ENCODE measurements around the gene HMGCR.

Gene HMGCR

DNA sequence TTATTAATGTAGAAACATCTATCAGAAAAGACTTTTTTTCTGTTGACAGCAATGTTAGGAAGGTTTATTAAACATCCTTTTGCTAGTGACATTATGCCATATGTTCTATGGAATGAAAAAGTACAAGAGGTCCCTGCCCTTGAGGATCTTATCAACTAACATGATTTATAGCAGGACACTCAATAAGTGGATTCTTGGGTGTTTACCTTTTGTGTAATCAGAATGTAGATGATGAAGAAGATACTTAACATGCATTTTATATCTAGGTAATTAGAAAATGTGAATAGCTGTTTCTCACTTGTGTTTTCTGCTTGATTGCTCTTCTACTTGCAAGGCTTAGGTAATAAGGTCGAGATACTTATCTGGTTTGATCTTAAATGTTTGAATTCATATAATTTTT, 4.9 kb downstream of the HMGCR start:
- DNase-seq: no peak

DNA sequence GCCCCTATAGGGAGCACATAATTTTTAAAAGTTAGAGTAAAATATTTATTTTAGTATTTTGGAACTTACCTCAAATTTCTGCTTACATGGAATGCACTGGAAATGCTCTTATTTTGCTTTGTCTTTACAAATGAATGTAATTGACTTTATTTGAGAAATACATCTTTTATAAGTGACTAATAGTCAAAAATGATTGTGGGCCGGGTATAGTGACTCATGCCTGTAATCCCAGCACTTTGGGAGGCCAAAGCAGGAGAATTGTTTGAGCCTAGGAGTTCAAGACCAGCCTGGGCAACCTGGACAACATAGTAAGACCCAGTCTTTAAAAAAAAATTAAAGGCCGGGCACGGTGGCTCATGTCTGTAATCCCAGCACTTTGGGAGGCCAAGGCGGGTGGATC, 5.8 kb downstream of the HMGCR start:
- no peak for DNase-seq

DNA sequence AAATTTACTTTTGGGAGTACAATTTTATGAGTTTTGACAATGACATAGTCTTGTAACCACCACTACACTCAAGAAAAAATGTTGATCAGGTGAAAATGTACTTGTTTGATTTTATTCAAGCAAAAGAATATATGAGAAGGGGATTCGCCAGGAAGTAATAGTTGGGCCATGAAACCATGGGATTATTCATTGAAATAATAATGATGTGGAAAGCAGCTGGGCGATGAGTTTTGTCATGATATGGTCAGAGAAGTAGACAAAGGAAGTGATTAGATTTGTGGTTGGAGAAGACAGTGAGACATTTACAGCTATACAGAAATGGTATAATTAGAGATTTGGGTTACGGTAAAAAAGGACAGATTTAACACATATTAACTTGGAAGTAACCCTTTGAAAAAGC, 11.2 kb downstream of the HMGCR start:
- DNase-seq: no peak

DNA sequence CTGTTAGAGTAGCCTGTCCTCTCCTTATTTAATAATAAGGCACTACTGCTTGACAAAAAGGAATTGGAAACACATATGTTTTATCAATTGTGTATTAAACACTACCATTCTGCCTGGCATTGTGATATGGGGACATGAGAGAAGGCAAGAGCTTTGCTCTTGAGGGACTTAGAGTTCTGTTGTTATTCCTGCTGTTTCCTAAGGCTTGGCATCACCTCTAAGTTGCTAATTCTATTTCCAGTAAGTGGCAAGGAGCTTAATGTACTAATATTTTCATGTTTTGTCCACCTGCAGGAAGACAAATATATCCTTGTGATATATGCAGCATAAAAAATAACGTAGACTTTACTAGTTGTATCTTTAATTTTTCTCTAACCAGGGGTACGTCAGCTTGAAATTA, 12.6 kb downstream of the HMGCR start:
- DNase-seq: no peak

DNA sequence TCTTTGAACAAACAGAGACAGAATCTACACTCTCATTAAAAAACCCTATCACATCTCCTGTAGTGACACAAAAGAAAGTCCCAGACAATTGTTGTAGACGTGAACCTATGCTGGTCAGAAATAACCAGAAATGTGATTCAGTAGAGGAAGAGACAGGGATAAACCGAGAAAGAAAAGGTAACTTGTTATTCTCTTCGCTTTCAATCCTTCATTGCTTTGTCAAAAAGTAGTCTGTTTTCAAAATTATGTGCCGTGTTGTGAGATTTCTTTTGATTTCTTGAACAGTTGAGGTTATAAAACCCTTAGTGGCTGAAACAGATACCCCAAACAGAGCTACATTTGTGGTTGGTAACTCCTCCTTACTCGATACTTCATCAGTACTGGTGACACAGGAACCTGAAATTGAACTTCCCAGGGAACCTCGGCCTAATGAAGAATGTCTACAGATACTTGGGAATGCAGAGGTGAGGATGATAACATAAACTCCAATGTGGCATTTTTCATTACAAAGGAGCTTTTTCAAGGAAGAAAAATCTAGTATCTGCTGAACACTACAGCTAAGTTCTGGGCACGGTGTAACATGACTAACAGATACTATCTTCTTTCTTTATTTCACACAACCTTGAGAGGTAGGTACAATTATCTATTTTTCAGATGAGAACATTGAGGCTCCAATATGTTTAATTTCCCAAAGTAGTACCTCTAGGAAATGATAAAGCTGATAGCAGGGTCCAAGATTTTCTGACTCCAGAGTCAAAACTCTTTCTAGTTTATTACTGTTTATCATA, 14.3 kb downstream of the HMGCR start:
- DNase-seq: no peak

DNA sequence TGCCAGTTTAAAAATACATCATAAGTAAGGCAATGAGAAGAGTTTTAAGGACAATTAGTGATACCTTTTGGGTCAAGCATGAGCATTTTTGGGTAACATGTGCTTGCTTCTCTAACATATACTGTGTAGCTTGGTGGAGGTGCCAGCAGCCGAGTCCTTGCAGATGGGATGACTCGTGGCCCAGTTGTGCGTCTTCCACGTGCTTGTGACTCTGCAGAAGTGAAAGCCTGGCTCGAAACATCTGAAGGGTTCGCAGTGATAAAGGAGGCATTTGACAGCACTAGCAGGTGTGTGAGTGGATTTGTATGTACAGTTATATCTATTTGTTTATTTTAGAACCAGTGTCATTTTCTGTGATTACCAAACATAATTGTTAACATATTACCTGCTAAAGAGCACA, 18.2 kb downstream of the HMGCR start:
- no peak for DNase-seq

DNA sequence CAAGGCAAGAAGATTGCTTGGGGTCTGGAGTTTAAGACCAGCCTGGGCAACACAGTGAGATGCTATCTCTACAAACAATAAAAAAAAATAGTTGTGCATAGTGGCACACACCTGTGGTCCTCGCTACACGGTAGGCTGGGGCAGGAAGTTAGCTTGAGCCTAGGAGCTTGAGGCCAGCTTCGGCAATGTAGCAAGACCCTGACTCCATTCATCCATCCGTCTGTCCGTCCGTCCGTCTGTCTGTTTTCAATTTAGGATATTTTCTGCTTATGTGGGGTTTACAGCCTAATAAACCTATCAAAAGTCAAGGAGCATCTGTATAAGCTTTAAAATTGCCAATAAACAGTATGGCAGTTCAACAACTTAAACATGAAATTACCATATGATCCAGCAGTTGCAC, 19.7 kb downstream of the HMGCR start:
- no peak for DNase-seq

DNA sequence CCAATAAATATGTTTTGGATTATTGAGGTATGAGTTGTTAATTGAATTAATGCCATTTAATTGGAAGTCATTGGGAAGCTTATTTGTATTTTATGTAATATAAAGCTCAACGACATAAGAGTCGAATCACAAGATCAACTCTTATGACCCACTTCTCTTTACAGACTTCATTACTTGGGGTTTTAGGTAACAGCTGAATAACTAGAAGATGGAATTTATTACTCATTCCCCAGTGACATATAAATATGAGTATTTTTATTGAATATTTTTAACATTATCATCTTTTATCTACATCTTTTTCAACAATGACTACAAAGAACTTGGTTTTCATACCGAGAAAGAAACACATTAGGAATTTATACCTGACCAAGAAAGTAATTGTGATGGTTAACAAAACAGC, 21.1 kb downstream of the HMGCR start:
- DNase-seq: no peak

DNA sequence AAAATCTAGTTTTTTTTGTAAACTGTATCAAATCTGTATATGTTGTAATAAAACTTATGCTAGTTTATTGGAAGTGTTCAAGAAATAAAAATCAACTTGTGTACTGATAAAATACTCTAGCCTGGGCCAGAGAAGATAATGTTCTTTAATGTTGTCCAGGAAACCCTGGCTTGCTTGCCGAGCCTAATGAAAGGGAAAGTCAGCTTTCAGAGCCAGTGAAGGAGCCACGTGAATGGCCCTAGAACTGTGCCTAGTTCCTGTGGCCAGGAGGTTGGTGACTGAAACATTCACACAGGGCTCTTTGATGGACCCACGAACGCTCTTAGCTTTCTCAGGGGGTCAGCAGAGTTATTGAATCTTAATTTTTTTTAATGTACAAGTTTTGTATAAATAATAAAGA, 24.3 kb downstream of the HMGCR start:
- no peak for DNase-seq

DNA sequence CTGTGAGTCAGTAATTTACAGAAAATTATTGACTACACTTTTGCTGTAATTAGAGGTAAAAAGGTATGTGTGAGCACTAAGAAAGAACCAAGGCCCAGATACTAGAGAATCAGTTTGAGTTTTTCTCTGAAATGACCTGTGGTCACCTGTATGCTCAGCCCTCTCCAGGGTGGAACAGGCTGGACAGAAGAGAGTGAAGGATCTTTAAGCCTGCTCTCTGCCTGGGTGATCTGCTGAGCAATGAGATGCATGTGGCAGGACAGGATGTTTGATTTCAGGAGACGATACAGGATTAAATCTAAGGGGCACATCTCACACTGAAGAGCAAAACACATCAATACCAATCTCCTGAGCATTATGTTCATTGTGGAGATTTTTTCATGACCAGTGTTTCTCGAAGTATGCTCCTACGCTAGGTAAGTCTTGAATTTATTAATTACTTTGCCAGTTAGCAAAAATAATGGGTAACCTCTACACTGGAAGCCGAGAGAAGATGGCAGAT, 25.5 kb downstream of the HMGCR start:
- DNase-seq: no peak

DNA sequence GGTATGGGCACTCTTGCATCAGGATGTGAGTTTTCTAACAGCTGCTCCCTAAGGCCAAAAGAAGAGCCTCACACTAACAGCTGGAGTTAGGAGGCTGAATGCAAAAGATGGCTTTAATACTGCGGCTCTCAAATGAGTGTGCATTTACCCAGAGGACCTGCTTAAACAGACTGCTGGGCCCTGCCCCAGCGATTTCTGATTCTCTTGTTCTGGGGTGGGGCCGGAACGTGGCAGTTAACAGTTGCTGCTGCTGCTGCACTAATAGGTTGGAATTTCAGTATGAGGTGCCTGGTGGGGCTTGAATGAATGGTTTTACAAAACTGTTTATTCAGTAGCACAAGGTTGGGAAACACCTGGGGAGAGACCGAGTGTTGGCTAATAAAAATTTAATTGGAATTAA, 26.1 kb downstream of the HMGCR start:
- DNase-seq: no peak

DNA sequence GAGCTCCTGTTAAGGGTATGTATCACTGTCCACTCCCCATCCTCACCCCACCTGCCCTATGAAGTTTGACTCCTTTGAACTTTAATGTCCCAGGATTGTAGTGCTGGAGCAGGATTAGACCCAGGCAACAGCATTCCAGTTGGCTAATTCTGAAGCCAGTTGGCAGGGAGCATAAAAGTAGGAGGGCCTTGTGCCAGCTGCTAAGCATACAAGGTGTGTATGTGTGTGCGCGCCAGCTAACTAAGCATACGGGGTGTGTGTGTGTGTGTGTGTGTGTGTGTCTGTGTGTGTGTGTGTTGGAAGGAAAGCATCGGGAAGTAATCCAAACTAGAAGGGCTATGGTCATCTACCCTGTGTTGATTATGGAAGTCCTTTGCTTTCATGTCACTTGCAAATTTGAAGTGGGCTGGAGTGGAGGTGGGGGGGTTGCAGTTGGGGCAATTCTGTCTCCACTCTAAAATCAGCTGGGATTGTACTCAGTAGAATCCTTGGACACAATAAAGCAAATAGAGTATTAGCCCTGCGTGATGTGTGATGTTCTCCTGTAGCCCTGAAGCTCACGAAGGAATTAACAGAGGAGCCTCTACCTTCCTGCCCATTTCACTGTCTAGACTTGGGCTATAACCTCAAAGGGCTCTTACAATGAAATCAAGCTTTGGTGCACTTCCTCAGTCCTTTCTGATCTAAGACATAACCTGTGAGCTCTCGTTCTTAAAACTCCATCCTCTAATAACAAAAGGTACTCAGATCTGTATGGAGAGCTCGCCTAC, 26.9 kb downstream of the HMGCR start:
- DNase-seq: no peak

DNA sequence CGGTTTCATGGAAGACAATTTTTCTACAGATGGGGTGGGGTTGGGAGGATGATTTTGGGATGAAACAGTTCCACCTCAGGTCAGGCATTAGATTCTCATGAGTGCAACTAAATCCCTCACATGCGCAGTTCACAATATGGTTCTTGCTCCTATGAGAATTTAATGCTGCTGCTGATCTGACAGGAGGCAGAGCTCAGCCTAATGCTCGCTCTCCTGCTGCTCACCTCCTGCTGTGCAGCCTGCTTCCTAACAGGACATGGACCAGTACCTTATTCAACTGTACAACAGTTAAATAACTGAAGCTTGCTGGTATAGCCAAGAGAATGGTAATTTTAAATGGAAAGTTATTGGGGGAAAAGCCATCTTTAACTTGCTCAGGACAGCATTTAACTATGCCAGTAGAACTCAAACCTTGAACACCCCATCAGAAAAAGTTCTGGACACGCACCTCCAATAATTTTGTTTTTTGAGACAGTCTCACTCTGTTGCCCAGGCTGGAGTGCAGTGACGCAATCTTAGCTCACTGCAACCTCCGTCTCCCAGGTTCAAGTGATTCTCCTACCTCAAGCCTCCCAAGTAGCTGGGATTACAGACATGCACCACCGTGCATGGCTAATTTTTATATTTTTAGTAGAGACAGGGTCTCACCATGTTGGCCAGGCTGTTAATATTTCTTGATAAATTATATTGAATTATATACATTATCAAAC, 27.7 kb downstream of the HMGCR start:
- DNase-seq: no peak

DNA sequence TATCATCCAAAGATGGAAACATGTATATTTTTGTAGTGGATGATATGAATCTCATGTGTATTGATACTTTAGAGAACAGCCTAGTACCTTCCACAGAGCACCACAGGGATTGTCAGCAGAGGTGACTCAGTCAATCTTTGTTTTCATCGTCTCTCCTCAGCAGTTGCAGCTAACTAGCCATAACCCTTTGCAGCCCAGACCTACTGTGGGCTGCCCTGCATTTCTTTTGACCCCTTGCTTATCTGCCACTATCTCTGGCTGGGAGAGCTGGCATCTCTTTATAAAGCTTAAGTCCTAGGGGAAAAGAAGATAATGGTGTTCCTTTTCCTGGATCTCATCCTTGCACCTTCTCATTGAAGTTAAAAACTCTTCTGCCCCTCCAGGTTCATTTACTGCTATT, 28.7 kb downstream of the HMGCR start:
- no peak for DNase-seq

DNA sequence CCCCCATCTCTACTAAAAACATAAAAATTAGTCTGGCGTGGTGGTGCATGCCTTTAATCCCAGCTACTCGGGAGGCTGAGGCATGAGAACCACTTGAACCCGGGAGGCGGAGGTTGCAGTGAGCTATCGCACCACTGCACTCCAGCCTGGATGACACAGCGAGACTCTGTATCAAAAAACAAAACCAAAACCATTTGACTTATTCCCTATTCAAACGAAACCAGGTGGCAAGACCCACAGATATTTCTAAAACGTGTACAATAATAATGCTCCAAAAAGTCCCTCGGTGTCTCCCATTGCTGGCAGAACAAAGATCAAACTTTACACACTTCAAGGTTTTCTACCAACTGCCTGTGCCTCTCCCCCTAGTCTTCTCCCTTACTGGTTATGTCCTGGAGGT, 29.8 kb downstream of the HMGCR start:
- no peak for DNase-seq

DNA sequence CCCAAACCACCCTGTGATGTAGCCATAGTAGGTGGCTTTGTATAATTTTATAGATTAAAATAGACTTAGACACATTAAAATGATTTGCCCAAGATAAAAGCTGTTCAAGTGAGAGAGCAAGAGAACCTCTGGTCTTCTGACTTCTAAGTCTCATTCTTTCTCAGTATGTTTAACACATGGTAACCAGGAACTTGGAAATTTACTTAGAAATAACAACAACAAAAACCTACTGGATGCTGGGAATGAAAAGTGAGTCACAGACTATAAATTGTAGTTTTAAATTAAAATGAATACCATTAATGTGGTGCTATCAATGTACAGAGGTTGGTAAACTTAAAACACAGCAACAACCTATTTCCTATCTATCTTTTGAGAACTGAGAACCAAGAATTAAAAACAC, 30.4 kb downstream of the HMGCR start:
- no peak for DNase-seq

DNA sequence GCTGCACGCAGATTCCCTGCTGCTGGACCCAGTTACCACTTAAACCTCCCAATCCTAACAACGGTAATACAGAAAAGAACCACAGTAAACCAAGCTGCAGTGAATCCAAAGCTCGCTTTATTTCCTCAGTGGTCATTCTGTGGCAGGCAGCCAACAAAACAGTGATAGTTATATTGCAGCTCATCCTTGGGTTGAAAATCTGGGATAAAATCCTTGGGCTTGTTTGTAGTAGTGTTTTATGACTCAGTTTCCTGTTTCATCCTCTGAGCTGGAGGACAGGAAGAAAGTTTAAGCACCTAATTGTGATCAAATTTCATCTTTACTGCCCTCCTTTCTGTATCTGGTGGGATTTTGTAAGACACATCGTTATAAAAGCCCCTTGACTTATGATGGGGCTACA, 31.4 kb downstream of the HMGCR start:
- DNase-seq: no peak

DNA sequence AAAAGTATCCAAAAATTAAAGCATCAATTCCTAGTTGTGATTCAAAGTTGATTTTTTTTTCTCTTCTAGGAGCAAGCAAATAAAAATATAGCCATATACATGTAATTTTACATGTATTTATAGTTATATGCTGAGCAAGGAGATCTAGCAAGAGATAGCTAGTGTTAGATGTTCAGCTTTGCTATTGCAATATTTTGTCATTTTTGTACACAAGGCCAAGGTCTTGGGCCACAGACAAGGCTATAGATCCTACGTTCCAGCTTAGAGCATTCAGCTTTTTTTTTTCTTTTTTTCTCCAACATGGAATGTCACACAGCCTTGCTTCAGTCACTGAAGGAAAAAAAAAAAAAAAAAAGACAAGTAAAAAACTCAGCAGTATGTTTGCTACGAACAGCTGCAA, 36.8 kb downstream of the HMGCR start:
- no peak for DNase-seq

DNA sequence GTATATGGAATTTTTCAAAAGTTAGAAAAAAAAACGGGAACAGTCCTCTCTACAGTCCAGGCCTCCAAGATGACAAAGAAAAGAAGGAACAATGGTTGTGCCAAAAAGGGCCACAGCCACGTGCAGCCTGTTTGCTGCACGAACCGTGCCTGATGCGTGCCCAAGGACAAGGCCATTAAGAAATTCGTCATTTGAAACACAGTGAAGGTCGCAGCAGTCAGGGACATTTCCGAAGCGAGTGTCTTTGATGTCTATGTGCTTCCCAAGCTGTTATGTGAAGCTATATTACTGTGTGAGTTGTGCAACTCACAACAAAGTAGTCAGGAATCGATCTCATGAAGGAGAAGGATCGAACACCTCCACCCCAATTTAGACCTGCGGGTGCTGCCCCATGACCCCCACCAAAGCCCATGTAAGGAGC, 37.4 kb downstream of the HMGCR start:
- DNase-seq: no peak

DNA sequence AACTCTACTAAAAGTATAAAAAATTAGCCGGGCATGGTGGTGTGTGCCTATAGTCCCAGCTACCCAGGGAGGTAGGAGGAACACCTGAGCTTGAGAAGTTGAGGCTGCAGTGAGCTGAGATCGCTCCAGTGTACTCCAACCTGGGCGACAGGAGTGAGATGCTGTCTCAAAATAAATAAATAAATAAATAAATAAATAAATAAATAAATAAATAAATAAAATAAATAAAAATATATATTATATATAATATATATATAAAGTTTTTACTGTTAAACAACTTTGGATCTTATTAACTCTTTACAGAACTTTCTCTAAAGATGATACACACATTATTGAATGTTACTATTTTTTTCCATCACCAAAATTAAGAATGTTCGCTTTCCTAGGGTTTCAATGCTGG, 38.4 kb downstream of the HMGCR start:
- DNase-seq: no peak

DNA sequence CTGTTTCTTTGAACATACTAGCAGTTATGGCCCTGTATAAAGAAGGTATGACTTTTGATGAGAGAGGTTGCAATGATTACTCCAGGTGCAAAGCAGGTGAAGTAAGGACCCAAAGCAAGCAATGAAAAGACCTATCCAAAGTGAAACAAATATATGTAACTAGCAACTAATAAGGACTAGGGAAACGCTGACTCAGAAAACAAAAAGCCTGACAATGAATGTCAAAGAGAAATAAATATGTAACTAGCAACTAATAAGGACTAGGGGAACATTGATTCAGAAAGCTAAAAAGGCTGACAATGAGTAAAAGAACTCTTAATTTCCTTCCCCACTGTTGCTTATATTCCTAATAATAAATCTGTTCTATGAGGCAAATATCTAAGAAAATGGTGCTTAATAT, 43.1 kb downstream of the HMGCR start:
- DNase-seq: no peak

DNA sequence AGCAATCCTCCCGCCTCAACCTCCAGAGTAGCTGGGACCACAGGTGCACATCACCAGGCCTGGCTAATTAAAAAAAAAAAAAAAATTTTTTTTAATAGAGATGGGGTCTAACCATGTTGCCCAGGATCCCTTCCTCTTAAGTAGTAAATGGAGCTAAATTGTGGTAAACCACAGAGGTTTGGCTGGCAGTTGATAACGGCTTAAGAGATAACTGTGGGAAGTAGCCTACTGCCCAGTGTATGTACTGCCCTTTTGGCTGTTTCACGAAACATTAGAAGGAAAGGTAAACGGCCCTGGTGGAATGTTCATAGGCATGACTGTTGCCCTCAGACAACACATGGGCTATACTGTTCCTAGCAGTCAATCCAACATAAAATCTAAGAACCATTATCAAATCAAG, 44.4 kb downstream of the HMGCR start:
- DNase-seq: no peak

DNA sequence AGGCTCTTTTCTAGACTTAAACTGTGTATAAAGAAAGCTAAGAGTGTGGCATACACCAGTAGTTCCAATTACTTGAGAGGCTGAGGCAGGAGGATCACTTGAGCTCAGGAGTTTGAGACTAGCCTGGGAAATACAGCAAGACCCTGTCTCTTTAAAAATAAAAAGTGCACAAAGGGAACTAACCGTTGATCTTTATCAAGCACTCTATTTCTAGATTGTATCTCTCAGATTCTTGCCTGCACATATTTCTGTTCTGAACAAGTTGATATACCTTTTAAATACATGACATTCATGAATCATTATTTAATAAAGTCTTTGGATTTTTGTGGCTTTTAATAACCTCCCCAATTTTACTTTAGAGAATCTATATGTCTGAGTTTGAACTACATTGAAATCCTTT, 47.2 kb downstream of the HMGCR start:
- DNase-seq: no peak

DNA sequence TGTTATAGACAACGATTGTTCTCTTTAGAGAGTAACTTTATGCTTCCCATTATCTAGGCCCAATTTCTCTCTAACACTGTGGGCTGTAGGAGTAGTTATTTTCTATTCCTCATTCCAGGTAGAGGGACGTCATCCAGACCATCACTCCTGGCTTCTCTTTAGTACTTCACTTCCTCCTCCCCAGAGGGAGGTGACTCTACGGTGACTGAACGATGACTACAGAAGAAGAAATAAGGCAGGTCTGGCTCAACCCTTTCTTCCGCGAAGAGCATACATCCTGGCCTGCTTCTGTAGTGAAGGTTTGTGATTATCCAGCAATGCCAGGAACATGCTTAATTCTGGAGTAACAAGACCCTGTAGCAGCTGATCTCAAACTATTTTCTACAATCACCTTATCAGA, 50.8 kb downstream of the HMGCR start:
- no peak for DNase-seq

All from activated CD4-positive, CD25-positive, alpha-beta regulatory T cell (primary cell).